NK-92 (cell line): ENCODE measurements around the gene SDK2.
"Not testable (repeated sequence)": the region's sequence is repeated elsewhere in the genome, so short reads cannot be mapped to it uniquely, and the experiment has no call there.

Experiments used
- DNase-seq: peaks from one replicate; lab custom pipeline; 2025; ENCODE audit not compliant: unreplicated experiment; lab: John Stamatoyannopoulos, UW

SDK2 gene

GRCh38 chr17:73334771-73335513 is 309.3 kb downstream of the SDK2 start:
- no peak for DNase-seq

GRCh38 chr17:73333445-73333844 is 310.8 kb downstream of the SDK2 start:
- not testable (repeated sequence) for DNase-seq

GRCh38 chr17:73331060-73331459 is 313.2 kb downstream of the SDK2 start:
- no peak for DNase-seq

DNA sequence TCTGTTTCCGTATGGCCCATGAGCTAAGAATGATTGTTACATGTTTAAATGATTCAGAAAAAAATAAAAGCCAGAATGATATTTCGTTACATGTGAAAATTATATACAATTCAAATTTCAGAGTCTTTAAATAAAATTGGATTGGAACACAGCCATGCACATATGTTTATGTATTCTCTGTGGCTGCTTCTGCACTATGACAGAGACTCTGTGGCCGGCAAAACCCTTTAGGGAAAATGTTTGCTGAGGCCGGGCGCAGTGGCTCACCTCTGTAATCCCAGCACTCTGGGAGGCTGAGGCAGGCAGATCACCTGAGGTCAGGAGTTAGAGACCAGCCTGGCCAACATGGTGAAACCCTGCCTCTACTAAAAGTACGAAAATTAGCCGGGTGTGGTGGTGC is 316.6 kb downstream of the SDK2 start:
- DNase-seq, result no peak

DNA sequence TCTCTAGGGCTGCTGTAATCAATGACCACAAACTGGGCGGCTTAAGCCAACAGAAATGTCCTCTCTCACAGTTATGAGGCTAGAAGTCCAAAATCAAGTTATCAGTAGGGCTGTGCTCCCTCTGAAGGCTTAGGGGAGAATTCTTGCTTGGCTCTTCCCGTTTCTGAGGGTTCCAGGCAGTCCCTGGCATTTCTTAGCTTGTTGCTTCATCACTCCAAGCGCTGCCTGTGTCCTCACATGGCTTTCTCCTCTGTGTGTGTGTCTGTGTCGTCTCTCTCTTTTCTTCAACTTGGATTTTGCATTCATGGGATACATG is 318.8 kb downstream of the SDK2 start:
- no peak for DNase-seq

- no peak for DNase-seq
Observed at GRCh38 chr17:73324711-73325526, 319.3 kb downstream of the SDK2 start.

- DNase-seq, result no peak
Observed at GRCh38 chr17:73324160-73324475, 320.1 kb downstream of the SDK2 start.

- DNase-seq, result no peak
Observed at GRCh38 chr17:73323409-73324159, 320.7 kb downstream of the SDK2 start.

- DNase-seq, result no peak
Observed at GRCh38 chr17:73320601-73321264, 323.5 kb downstream of the SDK2 start.

DNA sequence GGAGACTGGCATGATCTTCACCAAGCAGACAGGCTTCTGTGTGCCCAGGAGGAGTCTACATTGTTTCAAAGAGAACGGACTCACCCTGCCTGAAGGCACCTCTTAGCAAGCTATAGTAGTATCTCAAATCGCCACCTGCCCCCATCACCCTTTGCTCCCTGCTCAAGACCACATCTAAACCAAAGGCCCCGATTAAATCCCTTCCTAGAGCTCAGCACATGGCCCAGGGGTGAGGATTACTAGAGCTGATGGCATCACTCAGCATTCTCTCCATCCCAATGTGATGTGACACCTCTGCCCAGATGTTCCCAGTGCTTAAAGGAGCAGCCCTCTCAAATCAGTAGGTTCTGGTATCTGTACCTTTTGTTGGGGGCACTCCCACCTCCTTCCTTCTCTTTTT is 324.5 kb downstream of the SDK2 start:
- no peak for DNase-seq

- no peak for DNase-seq
Observed at GRCh38 chr17:73318836-73319235, 325.4 kb downstream of the SDK2 start.

GRCh38 chr17:73318427-73318813 is 325.8 kb downstream of the SDK2 start:
- no peak for DNase-seq

DNA sequence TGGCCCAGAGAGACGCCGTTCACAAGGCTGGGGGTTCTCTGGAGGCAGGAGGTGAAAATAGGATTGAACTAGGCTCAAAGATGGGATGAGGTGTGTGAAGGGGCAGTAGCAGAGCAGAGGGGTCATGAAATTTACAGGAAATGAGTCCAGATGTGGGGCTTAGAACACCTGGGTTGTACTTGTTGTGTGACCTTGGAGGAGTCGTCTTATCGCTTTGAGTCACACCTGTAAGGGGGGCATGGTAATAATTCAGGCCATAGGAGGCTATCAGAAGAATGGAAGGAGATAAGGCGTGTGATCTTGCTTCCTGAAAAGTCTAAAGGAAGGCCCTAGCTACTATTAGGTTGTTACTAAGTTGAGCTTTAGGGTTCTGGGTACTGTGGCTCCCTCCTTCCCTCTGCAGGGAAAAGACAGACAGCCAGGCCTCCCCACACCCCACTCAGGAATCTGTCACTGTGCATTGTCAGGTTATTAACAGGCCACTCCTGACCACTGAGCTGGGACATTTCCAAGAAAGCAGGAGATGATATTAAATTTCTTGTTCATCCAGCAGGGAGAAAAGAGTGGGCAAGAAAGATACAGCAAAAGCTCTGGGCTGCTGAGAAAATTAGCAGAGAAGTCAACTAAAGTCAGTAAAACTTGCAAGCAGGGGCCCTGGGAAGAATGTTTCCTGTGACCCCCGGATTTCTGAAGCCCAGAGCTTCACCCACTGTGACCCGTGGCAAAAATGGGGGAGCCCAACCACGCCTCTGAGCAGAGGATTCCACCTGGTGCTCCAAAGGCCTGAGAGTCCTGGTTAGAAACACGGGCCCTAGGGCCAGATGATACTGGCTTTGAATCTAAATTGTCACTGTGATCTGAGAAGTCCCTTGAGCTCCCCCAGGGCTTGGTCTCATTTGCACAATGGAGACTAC is 326.5 kb downstream of the SDK2 start:
- DNase-seq, result no peak

GRCh38 chr17:73316919-73317505 is 327.2 kb downstream of the SDK2 start:
- no peak for DNase-seq

DNA sequence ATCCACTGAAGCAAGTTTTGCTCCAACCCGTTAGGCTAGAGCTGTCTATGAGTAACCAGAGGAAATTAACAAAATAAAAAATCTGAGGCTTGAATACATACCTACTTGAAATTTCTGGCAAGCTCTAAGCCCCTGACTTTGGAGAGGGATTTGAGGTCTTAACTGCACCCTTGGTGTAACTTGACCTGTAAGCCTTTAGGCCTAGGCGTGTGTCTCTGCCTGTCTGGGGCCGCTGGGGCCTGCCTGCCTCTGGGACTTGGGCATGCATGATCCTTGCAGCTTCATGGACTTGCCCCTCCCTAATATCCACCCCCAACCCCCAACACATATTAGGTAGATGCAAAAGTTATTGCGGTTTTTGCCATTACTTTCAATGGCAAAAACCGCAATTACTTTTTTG is 328.8 kb downstream of the SDK2 start:
- no peak for DNase-seq

DNA sequence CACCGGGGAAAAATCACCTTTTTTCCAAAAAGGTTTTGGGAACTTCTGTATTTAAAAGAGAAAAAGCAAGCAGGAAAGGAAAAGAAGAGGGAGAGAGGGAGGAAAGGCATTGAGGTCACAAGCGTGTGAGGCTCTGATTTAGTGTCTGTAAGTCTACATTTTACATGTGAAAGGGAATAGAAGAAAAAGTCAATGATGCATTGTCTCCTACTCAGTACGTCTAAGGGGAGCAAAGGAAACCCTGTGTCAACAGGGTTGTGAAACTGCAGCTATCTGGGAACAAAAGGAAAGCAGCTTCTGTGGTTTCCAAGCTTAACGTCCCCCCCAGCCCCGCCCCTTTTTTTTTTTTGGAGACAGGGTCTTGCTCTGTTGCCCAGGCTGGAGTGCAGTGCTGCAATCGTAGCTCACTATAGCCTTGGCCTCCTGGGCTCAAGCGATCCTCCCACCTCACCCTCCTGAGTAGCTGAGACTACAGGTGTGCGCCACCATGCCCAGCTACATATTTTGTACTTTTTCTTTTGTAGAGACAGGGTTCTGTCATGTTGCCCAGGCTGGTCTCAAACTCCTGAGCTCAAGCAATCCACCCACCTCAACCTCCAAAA is 330.6 kb downstream of the SDK2 start:
- DNase-seq, result no peak

GRCh38 chr17:73312887-73313286 is 331.4 kb downstream of the SDK2 start:
- not testable (repeated sequence) for DNase-seq

- no peak for DNase-seq
Observed at GRCh38 chr17:73311781-73312641, 332.2 kb downstream of the SDK2 start, which contains the start of gene CDC42EP4. Gene CDC42EP4 (minus strand): TSS chr17:73312001. CDS start chr17:73286500, 25,501 bp downstream.

GRCh38 chr17:73311428-73311780 is 332.8 kb downstream of the SDK2 start:
- no peak for DNase-seq
